ENCODE data around the gene SCARF2. TPM values are rescaled to one million over a fixed set of nuclear protein-coding genes. Genes with fewer than 3 reads are reported as not detected.
"Not testable (repeated sequence)": the region's sequence is repeated elsewhere in the genome, so short reads cannot be mapped to it uniquely, and the experiment has no call there.

Gene SCARF2
- not detected for polyA plus RNA-seq (2012; ENCODE audit: missing spikeins)

DNA sequence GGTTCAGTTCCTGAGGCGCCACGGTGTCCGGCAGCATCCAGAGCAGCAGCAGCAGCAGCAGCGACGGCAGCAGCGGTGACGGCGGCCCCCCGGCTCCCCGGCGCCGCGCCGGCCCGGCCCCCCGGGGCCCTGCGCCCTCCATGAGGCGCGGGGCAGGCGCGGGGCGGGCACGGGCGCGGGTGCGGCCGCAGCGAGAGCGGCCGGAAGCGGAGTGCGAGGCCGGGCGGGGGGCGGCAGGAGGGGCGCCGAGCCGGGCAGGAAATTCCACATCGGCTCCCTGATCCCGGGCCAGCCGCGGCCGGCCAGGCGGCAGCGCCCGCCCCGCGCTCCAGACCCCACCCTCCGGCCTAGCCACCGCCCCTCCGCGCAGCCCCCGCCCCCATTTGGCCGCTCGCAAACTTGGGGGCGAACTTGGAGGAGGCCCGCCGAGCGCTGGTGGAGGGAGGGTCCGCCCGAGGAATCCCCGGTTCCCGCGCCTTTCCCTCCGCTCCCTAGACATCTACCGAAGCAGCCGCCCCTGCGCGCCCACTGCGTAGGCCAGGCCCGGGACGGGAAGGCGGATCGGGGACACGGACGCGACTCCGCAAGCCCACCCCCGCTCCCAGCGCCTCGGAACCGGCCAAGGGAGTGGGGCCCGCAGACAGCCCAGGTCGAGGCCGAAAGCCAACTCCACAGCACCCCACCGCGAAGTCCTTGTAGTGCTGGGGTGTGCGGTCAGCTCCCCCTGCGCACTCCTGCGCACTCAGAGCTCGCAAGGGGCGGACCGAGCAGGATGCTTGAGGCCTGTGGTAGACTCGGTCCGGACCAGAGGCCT is at the start of gene SCARF2:
Gene SCARF2, minus strand, starts transcription at position 213 of the 814 bp plus-strand sequence. Its CDS starts 71 bp downstream, at position 142.
- DNase-seq (ENCODE audit: insufficient read length) (no peak), FAIRE-seq (no peak)
- no peak for TF ChIP-seq TAF1 (IDR thresholded peaks at IDR 0.05; ENCODE audit: borderline replicate concordance, low read depth, low read length)
- TF ChIP-seq POLR2AphosphoS5 (IDR thresholded peaks at IDR 0.05; ENCODE audit: low read depth, low read length) = no peak
- no peak for TF ChIP-seq POLR2A (IDR thresholded peaks at IDR 0.05; ENCODE audit: low read depth, low read length)

DNA sequence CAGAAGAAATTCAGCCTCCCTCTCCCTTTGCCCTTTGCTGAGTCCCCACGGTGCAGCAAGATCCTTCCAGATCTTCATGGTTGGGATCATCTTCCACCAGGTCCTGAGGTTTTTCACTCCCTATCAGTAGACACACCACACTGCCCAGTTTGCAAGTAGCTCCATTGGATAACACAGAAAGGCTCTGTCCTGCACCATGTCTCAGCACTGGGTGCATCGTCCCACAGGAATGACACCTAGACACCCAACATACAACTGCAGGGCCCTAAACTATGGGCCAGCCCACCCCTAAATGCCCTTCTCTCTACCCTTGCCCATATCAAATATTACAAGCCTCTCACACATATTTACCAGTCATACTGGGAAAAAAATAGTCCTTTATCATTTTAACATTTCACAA is 48.6 kb upstream of the SCARF2 start:
- TF ChIP-seq POLR2AphosphoS5 (IDR thresholded peaks at IDR 0.05; ENCODE audit: low read depth, low read length) = no peak
- TF ChIP-seq POLR2A (IDR thresholded peaks at IDR 0.05; ENCODE audit: low read depth, low read length) = no peak
- no peak for TF ChIP-seq TAF1 (IDR thresholded peaks at IDR 0.05; ENCODE audit: borderline replicate concordance, low read depth, low read length)
- DNase-seq (ENCODE audit: insufficient read length) (no peak), FAIRE-seq (no peak)

DNA sequence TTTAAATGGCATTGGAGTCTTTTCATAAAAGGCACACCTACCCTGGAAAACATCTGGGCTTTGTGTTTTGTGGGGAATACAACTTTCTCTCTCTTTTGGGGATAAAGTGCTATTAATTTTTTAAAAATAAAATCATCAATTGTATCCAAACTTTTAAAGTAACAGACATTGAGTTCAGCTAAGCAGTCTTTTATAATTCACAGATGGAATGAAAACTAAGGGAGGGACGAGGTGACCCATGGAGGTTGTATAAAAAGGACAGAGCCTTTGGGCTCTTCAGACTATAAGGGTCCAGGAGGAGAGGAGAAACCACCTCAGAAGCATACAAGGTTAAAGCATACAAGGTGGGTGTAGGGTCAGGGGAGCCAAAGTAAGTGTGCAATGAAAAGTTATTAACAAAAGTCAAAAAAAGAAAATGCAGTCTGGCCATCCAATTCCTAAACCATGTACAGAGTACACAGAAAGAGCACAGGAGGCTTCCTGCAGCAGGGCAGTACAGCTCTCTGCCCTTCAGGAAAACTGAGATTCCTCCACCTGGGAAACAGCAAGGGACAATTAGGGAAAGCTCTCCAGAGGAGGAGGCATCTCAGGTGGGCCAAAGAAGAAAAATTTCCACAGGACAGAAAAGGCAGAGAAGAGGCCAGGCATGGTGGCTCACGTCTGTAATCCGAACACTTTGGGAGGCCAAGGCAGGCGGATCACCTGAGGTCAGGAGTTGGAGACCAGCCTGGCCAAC is 47.5 kb upstream of the SCARF2 start:
- TF ChIP-seq POLR2AphosphoS5 (IDR thresholded peaks at IDR 0.05; ENCODE audit: low read depth, low read length) (no peak), POLR2A (IDR thresholded peaks at IDR 0.05; ENCODE audit: low read depth, low read length) (no peak), TAF1 (IDR thresholded peaks at IDR 0.05; ENCODE audit: borderline replicate concordance, low read depth, low read length) (no peak)
- FAIRE-seq = no peak
- no peak for DNase-seq (ENCODE audit: insufficient read length)

- TF ChIP-seq POLR2AphosphoS5 (IDR thresholded peaks at IDR 0.05; ENCODE audit: low read depth, low read length) = no peak
- TF ChIP-seq POLR2A (IDR thresholded peaks at IDR 0.05; ENCODE audit: low read depth, low read length) = no peak
- no peak for TF ChIP-seq TAF1 (IDR thresholded peaks at IDR 0.05; ENCODE audit: borderline replicate concordance, low read depth, low read length)
- FAIRE-seq (no peak), DNase-seq (ENCODE audit: insufficient read length) (no peak)
Observed at GRCh38 chr22:20483771-20484170, 46.1 kb upstream of the SCARF2 start.

DNA sequence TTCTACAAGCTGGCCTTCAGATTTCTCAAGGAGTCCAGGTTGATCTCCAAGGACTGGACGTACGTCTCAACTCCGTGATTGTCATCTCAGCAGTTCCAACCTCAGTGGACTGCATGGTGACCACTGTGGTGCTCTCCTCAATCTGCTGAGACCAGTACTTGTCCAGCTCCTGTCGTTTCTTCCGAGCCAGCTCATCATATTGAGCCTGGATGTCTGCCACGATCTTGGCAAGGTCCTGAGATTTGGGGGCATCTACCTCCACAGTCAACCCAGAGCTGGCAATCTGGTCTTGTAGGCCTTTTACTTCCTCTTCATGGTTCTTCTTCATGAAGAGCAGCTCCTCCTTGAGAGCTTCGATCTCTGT is 45.5 kb upstream of the SCARF2 start:
- FAIRE-seq; DNase-seq (ENCODE audit: insufficient read length): not testable (repeated sequence)

DNA sequence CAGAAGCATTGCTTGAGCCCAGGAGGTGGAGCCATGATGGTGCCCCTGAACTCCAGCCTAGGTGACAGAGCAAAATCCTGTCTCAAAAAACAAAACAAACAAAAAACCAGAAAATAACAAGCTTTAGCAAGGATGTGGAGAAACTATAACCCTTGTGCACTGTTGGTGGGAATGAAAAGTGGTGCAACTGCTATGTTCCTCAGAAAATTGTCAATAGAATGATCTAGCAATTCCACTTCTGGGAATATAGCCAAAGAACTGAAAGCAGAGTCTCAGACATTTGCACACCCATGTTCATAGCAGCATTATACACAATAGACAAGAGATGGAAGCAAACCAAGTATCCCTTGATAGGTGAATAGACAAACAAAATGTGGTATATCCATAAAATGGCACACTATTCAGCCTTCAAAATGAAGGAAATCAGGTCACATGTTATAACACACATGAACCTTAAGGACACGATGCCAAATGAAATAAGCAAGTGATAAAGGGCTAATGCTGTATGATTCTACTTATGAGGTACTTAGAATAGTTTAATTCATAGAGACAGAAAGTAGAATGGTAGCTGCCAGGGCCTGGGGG is 42.1 kb upstream of the SCARF2 start:
- no peak for DNase-seq (ENCODE audit: insufficient read length)
- TF ChIP-seq TAF1 (IDR thresholded peaks at IDR 0.05; ENCODE audit: borderline replicate concordance, low read depth, low read length) (no peak), POLR2A (IDR thresholded peaks at IDR 0.05; ENCODE audit: low read depth, low read length) (no peak), POLR2AphosphoS5 (IDR thresholded peaks at IDR 0.05; ENCODE audit: low read depth, low read length) (no peak)
- no peak for FAIRE-seq

DNA sequence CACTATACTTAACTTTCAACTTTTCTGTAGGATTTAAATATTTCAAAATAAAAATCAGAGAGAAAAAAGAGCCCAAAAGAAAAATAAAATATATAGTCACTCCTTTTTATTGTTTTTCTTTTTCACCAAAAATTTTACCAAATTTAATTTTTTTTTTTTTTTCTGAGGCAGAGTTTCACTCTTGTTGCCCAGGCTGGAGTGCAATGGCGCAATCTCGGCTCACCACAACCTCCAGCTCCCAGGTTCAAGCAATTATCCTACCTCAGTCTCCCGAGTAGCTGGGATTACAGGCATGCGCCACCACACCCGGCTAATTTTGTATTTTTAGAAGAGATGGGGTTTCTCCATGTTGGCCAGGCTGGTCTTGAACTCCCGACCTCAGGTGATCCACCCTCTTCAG is 40.4 kb upstream of the SCARF2 start:
- not testable (repeated sequence) for DNase-seq (ENCODE audit: insufficient read length); FAIRE-seq

- not testable (repeated sequence) for DNase-seq (ENCODE audit: insufficient read length); FAIRE-seq
Observed at GRCh38 chr22:20475569-20475968, 37.9 kb upstream of the SCARF2 start.

DNA sequence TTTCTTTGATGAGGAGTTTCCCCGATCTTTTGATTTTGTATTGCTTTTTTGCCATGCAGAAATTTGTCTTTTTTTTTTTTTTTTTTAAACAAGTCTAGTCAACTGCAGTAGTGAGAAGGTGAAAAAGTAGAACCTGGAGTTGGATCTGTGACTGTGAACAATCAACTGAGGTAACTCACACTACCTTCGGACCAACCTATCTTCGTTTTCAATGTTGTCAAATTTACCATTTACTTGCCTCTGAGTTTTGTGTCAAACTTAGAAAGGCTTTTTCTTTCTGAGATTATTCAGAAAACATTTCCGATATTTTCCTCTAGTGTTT is 37.5 kb upstream of the SCARF2 start:
- DNase-seq (ENCODE audit: insufficient read length) = no peak
- TF ChIP-seq POLR2A (IDR thresholded peaks at IDR 0.05; ENCODE audit: low read depth, low read length) = no peak
- TF ChIP-seq TAF1 (IDR thresholded peaks at IDR 0.05; ENCODE audit: borderline replicate concordance, low read depth, low read length) = no peak
- TF ChIP-seq POLR2AphosphoS5 (IDR thresholded peaks at IDR 0.05; ENCODE audit: low read depth, low read length) = no peak
- FAIRE-seq = no peak

GRCh38 chr22:20472629-20473442 is 35.2 kb upstream of the SCARF2 start:
- FAIRE-seq (no peak), DNase-seq (ENCODE audit: insufficient read length) (no peak)
- TF ChIP-seq TAF1 (IDR thresholded peaks at IDR 0.05; ENCODE audit: borderline replicate concordance, low read depth, low read length) (no peak), POLR2A (IDR thresholded peaks at IDR 0.05; ENCODE audit: low read depth, low read length) (no peak), POLR2AphosphoS5 (IDR thresholded peaks at IDR 0.05; ENCODE audit: low read depth, low read length) (no peak)

- DNase-seq (ENCODE audit: insufficient read length) (no peak), FAIRE-seq (no peak)
- TF ChIP-seq POLR2AphosphoS5 (IDR thresholded peaks at IDR 0.05; ENCODE audit: low read depth, low read length) (no peak), TAF1 (IDR thresholded peaks at IDR 0.05; ENCODE audit: borderline replicate concordance, low read depth, low read length) (no peak), POLR2A (IDR thresholded peaks at IDR 0.05; ENCODE audit: low read depth, low read length) (no peak)
Observed at GRCh38 chr22:20471126-20471833, 33.7 kb upstream of the SCARF2 start.

DNA sequence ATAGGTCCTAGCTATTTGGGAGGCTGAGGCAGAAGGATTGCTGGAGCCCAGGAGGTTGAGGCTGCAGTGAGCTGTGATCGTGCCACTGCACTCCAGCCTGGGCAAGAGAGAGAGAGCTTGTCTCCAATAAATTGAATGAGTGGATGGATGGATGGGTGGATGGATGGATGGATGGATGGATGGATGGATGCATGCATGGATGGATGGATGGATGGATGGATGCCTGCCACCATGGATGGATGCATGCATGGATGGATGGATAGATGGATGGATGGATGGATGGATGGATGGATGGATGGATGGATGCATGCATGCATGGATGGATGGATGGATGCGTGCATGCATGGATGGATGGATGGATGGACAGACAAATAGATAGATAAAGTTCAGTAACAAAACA is 32.9 kb upstream of the SCARF2 start:
- DNase-seq (ENCODE audit: insufficient read length); FAIRE-seq: not testable (repeated sequence)
